Measurements from ENCODE around the gene DCDC2C.

Gene DCDC2C

GRCh38 chr2:3839476-3839875 lies 136.1 kb downstream of the DCDC2C start:
- no peak for DNase-seq

- DNase-seq = no peak
These were observed 137.3 kb downstream of the DCDC2C start for GRCh38 chr2:3840611-3841155.

GRCh38 chr2:3847397-3848052 lies 144.2 kb downstream of the DCDC2C start:
- DNase-seq = no peak

GRCh38 chr2:3848776-3849175 lies 145.4 kb downstream of the DCDC2C start:
- DNase-seq = no peak

- DNase-seq = no peak
These were observed 145.8 kb downstream of the DCDC2C start for GRCh38 chr2:3849213-3849612.

GRCh38 chr2:3857576-3857975 lies 154.2 kb downstream of the DCDC2C start:
- DNase-seq = no peak

- DNase-seq = no peak
These were observed 161.8 kb downstream of the DCDC2C start for GRCh38 chr2:3864943-3865865.

- DNase-seq = no peak
These were observed 164.1 kb downstream of the DCDC2C start for GRCh38 chr2:3867469-3867868.

GRCh38 chr2:3868012-3868805 lies 164.8 kb downstream of the DCDC2C start:
- DNase-seq = no peak

GRCh38 chr2:3870222-3870621 lies 166.8 kb downstream of the DCDC2C start:
- no peak for DNase-seq

GRCh38 chr2:3871002-3871401 lies 167.6 kb downstream of the DCDC2C start:
- DNase-seq = no peak

- no peak for DNase-seq
These were observed 169.1 kb downstream of the DCDC2C start for GRCh38 chr2:3872451-3872850.

GRCh38 chr2:3873899-3874298 lies 170.5 kb downstream of the DCDC2C start:
- no peak for DNase-seq

- no peak for DNase-seq
These were observed 172.8 kb downstream of the DCDC2C start for GRCh38 chr2:3876221-3876620.

GRCh38 chr2:3876685-3877084 lies 173.3 kb downstream of the DCDC2C start:
- DNase-seq = no peak

GRCh38 chr2:3885629-3886628 lies 182.6 kb downstream of the DCDC2C start:
- DNase-seq = no peak

GRCh38 chr2:3895021-3895420 lies 191.6 kb downstream of the DCDC2C start:
- no peak for DNase-seq

Measured in OCI-M1 (cell line).